Mesenchymal stem cell (in vitro differentiated cells and primary cell): ENCODE data around the gene REM1. TPM values are rescaled to one million over a fixed set of nuclear protein-coding genes. Genes with fewer than 3 reads are reported as not detected.
"Not testable (repeated sequence)": the region's sequence is repeated elsewhere in the genome, so short reads cannot be mapped to it uniquely, and the experiment has no call there.

Experiments
- DNase-seq: peaks from one replicate; pipeline ENCODE4 v3.0.0-alpha.2; 2013
- H2AFZ ChIP-seq: one replicate; pipeline ENCODE4 v1.6.1; 2013; ENCODE audit warnings: low read depth, mild to moderate bottlenecking, control low read depth, inconsistent platforms, low read length, moderate library complexity
- H2AK5ac ChIP-seq: 2 replicates; pipeline ENCODE4 v1.6.1; 2013; ENCODE audit warnings: low read length, moderate library complexity, mild to moderate bottlenecking, inconsistent platforms; ENCODE audit not compliant: severe bottlenecking
- H2BK120ac ChIP-seq: one replicate; pipeline ENCODE4 v1.6.1; 2013; ENCODE audit warnings: low read depth, mild to moderate bottlenecking, inconsistent platforms, low read length, moderate library complexity
- H2BK12ac ChIP-seq, 2 experiments: one replicate each; pipeline ENCODE4 v1.6.1; 2013; ENCODE audit warnings: inconsistent platforms in 2 of 2, low read length in 2 of 2, mild to moderate bottlenecking in 2 of 2, moderate library complexity in 2 of 2, control low read depth in 1 of 2
- H2BK15ac ChIP-seq: one replicate; pipeline ENCODE4 v1.6.1; 2013; ENCODE audit warnings: mild to moderate bottlenecking, low read depth, inconsistent platforms; ENCODE audit not compliant: poor library complexity, severe bottlenecking
- H2BK5ac ChIP-seq: 2 replicates; pipeline ENCODE4 v1.6.1; 2013; ENCODE audit warnings: low read depth, mild to moderate bottlenecking, low read length, control low read depth, inconsistent platforms; ENCODE audit not compliant: poor library complexity, severe bottlenecking
- H3K14ac ChIP-seq, 2 experiments: one replicate each; pipeline ENCODE4 v1.6.1; 2013; ENCODE audit warnings: inconsistent platforms in 2 of 2, low read length in 2 of 2, control low read depth in 1 of 2, mild to moderate bottlenecking in 1 of 2, moderate library complexity in 1 of 2
- H3K18ac ChIP-seq, 2 experiments: one replicate each; pipeline ENCODE4 v1.6.1; 2013; ENCODE audit warnings: inconsistent platforms in 2 of 2, low read length in 2 of 2, control low read depth in 1 of 2, low read depth in 1 of 2, mild to moderate bottlenecking in 1 of 2
- H3K23ac ChIP-seq, 2 experiments: one replicate each; pipeline ENCODE4 v1.6.1; 2013; ENCODE audit warnings: inconsistent platforms in 2 of 2, low read length in 2 of 2, mild to moderate bottlenecking in 2 of 2, moderate library complexity in 2 of 2, control low read depth in 1 of 2
- H3K27ac ChIP-seq: 2 replicates; pipeline ENCODE4 v1.5.1; 2013; ENCODE audit warnings: mild to moderate bottlenecking, moderate library complexity, low read length, control low read depth, inconsistent platforms; ENCODE audit not compliant: poor library complexity, severe bottlenecking
- H3K27me3 ChIP-seq, 2 experiments: 2 replicates each; pipeline versions ENCODE4 v1.6.1 to v1.7.0; 2013; ENCODE audit warnings: low read length in 2 of 2, mild to moderate bottlenecking in 2 of 2, moderate library complexity in 2 of 2, control low read depth in 1 of 2, inconsistent platforms in 1 of 2; ENCODE audit not compliant: control insufficient read depth in 1 of 2, insufficient read depth in 1 of 2
- H3K36me3 ChIP-seq, 2 experiments: 2 replicates each; pipeline versions ENCODE4 v1.6.1 to v1.7.0; 2013; ENCODE audit warnings: low read length in 2 of 2, control low read depth in 1 of 2, inconsistent platforms in 1 of 2, low read depth in 1 of 2, mild to moderate bottlenecking in 1 of 2; ENCODE audit not compliant: insufficient read depth in 2 of 2, control insufficient read depth in 1 of 2
- H3K4ac ChIP-seq, 2 experiments: one replicate each; pipeline ENCODE4 v1.6.1; 2013; ENCODE audit warnings: inconsistent platforms in 2 of 2, low read length in 2 of 2, mild to moderate bottlenecking in 2 of 2, moderate library complexity in 2 of 2, control low read depth in 1 of 2, low read depth in 1 of 2
- H3K4me1 ChIP-seq: 2 replicates; pipeline ENCODE4 v1.6.1; 2013; ENCODE audit warnings: low read depth, low read length, control low read depth; ENCODE audit not compliant: control insufficient read depth, insufficient read depth
- H3K4me2 ChIP-seq: 2 replicates; pipeline ENCODE4 v1.6.1; 2013; ENCODE audit warnings: low read length, mild to moderate bottlenecking, inconsistent platforms; ENCODE audit not compliant: poor library complexity, severe bottlenecking
- H3K4me3 ChIP-seq, 2 experiments: 2 replicates each; pipeline versions ENCODE4 v1.5.1 to v1.7.0; 2013; ENCODE audit warnings: low read length in 2 of 2, mild to moderate bottlenecking in 2 of 2, control low read depth in 1 of 2, low read depth in 1 of 2; ENCODE audit not compliant: insufficient read depth in 1 of 2
- H3K79me1 ChIP-seq: replicated peaks from 2 replicates; pipeline ENCODE4 v1.6.1; 2013; ENCODE audit warnings: mild to moderate bottlenecking, control low read depth, low read length, inconsistent platforms; ENCODE audit not compliant: poor library complexity, severe bottlenecking
- H3K9ac ChIP-seq: 2 replicates; pipeline ENCODE4 v1.7.0; 2013; ENCODE audit warnings: mild to moderate bottlenecking, low read length, moderate library complexity
- H3K9me3 ChIP-seq: 2 replicates; pipeline ENCODE4 v1.7.0; 2013; ENCODE audit warnings: mild to moderate bottlenecking, low read length; ENCODE audit not compliant: control insufficient read depth
- H4K8ac ChIP-seq: one replicate; pipeline ENCODE4 v1.6.1; 2013; ENCODE audit warnings: inconsistent platforms, mild to moderate bottlenecking, low read length, moderate library complexity
- H4K91ac ChIP-seq: one replicate; pipeline ENCODE4 v1.6.1; 2013; ENCODE audit warnings: mild to moderate bottlenecking, low read length, inconsistent platforms
- WGBS: methylation state at CpG from one replicate; pipeline ENCODE4 v1.1.7; 2013; ENCODE audit warnings: mixed read lengths; 5-methylcytosine and 5-hydroxymethylcytosine counted together
- polyA plus RNA-seq, 2 experiments: library from polyadenylated mRNA; stranded (reverse); fragments of 200-250 nt; gene quantifications; one replicate each; pipeline ENCODE4 v1.2.3, GENCODE V29; 2013

REM1 gene
- polyA plus RNA-seq (2013, experiment 1 of 2): not detected
- polyA plus RNA-seq (2013, experiment 2 of 2): not detected

- H2BK120ac ChIP-seq: no peak within 1 kb of the TSS
- no peak within 1 kb of the TSS for H3K18ac ChIP-seq
- DNase-seq: no peak
- no peak within 1 kb of the TSS for H4K91ac ChIP-seq
- no peak within 1 kb of the TSS for H3K27ac ChIP-seq
- 68% methylated on average over 33 of the region's 33 CpGs for WGBS
- no peak within 1 kb of the TSS for H4K8ac ChIP-seq
- H3K4me3 ChIP-seq: peak within 1 kb of the TSS in 1 of 2 experiments; percentile 80
- H3K23ac ChIP-seq: no peak within 1 kb of the TSS
- peak within 1 kb of the TSS; percentile 72 for H3K9ac ChIP-seq
- H3K79me1 ChIP-seq: no peaks in the 10 kb centered on the region
- peaks cover 10 to 16% of the 10 kb centered on the region in 2 experiments for H3K27me3 ChIP-seq
- H2BK12ac ChIP-seq: no peak within 1 kb of the TSS
- no peak within 1 kb of the TSS for H2BK5ac ChIP-seq
- H2AFZ ChIP-seq: no peak within 1 kb of the TSS
- H3K4ac ChIP-seq: no peak within 1 kb of the TSS
- H2BK15ac ChIP-seq: no peak within 1 kb of the TSS
- H3K14ac ChIP-seq: peak within 1 kb of the TSS in 1 of 2 experiments; percentile 29
- no peaks in the 10 kb centered on the region for H3K9me3 ChIP-seq
- H3K36me3 ChIP-seq: no peaks in the 10 kb centered on the region
- H3K4me1 ChIP-seq: no peaks in the 10 kb centered on the region
- no peak within 1 kb of the TSS for H3K4me2 ChIP-seq
- H2AK5ac ChIP-seq: no peak within 1 kb of the TSS
Observed at GRCh38 chr20:31474758-31475427, at the start of gene REM1, which contains the start of gene DEFB124. Gene REM1, plus strand, starts transcription at chr20:31475288. Its CDS starts 1,158 bp downstream, at chr20:31476446. Gene DEFB124, minus strand, starts transcription at chr20:31475127. Its CDS starts 2,114 bp downstream, at chr20:31473013.

GRCh38 chr20:31425797-31426196 lies 49.3 kb upstream of the REM1 start:
- Histone ChIP-seq H3K4me3 (no peak overlapping the region), H3K9ac (no peak overlapping the region), H2BK15ac (no peak overlapping the region), H3K9me3 (no peaks in the 10 kb centered on the region), H2BK12ac (no peak overlapping the region), H3K27ac (no peak overlapping the region), H2AFZ (no peak overlapping the region), H3K18ac (no peak overlapping the region), H3K14ac (no peak overlapping the region), H4K91ac (no peak overlapping the region), H3K4ac (no peak overlapping the region), H3K4me2 (no peak overlapping the region), H3K36me3 (no peaks in the 10 kb centered on the region), H3K27me3 (peaks cover 0 to 18% of the 10 kb centered on the region in 2 experiments), H2AK5ac (no peak overlapping the region), H3K79me1 (no peaks in the 10 kb centered on the region), H3K23ac (no peak overlapping the region), H3K4me1 (no peaks in the 10 kb centered on the region), H2BK120ac (no peak overlapping the region), H4K8ac (no peak overlapping the region), H2BK5ac (no peak overlapping the region)
- DNase-seq: no peak

- not testable (repeated sequence) for H4K8ac ChIP-seq, H3K4me3 ChIP-seq, H3K23ac ChIP-seq, DNase-seq, H2AFZ ChIP-seq, H2BK5ac ChIP-seq, H3K4me2 ChIP-seq, H2BK12ac ChIP-seq, H4K91ac ChIP-seq, H3K79me1 ChIP-seq, H3K27ac ChIP-seq, H2BK120ac ChIP-seq, H3K14ac ChIP-seq, H3K36me3 ChIP-seq, H3K9me3 ChIP-seq, H3K4me1 ChIP-seq, H3K9ac ChIP-seq, H2AK5ac ChIP-seq, H3K18ac ChIP-seq, H2BK15ac ChIP-seq, H3K4ac ChIP-seq
- WGBS: 82% methylated on average over 9 of the region's 48 CpGs
- peaks cover 0 to 21% of the 10 kb centered on the region in 2 experiments for H3K27me3 ChIP-seq
Observed at GRCh38 chr20:31426891-31427551, 48.1 kb upstream of the REM1 start.

GRCh38 chr20:31427576-31427975 lies 47.5 kb upstream of the REM1 start:
- not testable (repeated sequence) for H3K18ac ChIP-seq, H4K8ac ChIP-seq, H4K91ac ChIP-seq, H2BK12ac ChIP-seq, H3K79me1 ChIP-seq, H2AK5ac ChIP-seq, H3K14ac ChIP-seq, H3K4ac ChIP-seq, H3K23ac ChIP-seq, H2BK15ac ChIP-seq, H3K4me1 ChIP-seq, H3K4me3 ChIP-seq, H3K4me2 ChIP-seq, H2BK5ac ChIP-seq, DNase-seq, H2BK120ac ChIP-seq, H3K9ac ChIP-seq, H3K36me3 ChIP-seq, H3K27ac ChIP-seq, H2AFZ ChIP-seq, H3K9me3 ChIP-seq
- peaks cover 0 to 18% of the 10 kb centered on the region in 2 experiments for H3K27me3 ChIP-seq
- WGBS: 92% methylated on average over 31 of the region's 31 CpGs
